A673 (cell line): ENCODE measurements around the gene CDK5RAP3.
"Not testable (repeated sequence)": the region's sequence is repeated elsewhere in the genome, so short reads cannot be mapped to it uniquely, and the experiment has no call there.

ENCODE experiments used
- EZH2 ChIP-seq: fragments of 200-600 bp; sonication (generic); IDR thresholded peaks from 2 replicates; pipeline ENCODE4 v1.6.1; 2017; ENCODE audit warnings: borderline replicate concordance, low read depth, mild to moderate bottlenecking, mixed read lengths, antibody characterized with exemption, low read length; ENCODE audit not compliant: poor library complexity, severe bottlenecking
- TF ChIP-seq, protein P1 (sequence below): fragments of 300-800, 200-600 bp; sonication (generic); conservative IDR thresholded peaks from 2 replicates; pipeline ENCODE4 v1.5.1; 2017; ENCODE audit warnings: low read depth, mild to moderate bottlenecking, antibody characterized with exemption, low read length, moderate library complexity, mixed read lengths

DNA sequence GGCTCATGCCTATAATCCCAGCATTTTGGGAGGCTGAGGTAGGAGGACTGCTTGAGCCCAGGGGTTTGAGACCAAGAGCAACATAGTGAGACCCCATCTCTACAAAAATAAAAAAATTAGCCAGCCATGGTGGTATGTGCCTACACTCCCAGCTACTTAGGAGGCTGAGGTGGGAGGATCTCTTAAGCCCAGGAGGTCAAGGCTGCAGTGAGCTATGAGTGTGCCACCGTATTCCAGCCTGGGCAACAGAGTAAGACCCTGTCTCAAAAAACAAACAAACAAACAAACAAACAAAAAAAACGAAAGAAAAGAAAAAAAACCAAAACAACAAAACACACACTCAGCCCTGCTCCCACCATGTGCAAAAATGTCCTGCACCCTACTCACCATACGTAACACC, 35.4 kb upstream of the CDK5RAP3 start:
- TF ChIP-seq, protein P1, sequence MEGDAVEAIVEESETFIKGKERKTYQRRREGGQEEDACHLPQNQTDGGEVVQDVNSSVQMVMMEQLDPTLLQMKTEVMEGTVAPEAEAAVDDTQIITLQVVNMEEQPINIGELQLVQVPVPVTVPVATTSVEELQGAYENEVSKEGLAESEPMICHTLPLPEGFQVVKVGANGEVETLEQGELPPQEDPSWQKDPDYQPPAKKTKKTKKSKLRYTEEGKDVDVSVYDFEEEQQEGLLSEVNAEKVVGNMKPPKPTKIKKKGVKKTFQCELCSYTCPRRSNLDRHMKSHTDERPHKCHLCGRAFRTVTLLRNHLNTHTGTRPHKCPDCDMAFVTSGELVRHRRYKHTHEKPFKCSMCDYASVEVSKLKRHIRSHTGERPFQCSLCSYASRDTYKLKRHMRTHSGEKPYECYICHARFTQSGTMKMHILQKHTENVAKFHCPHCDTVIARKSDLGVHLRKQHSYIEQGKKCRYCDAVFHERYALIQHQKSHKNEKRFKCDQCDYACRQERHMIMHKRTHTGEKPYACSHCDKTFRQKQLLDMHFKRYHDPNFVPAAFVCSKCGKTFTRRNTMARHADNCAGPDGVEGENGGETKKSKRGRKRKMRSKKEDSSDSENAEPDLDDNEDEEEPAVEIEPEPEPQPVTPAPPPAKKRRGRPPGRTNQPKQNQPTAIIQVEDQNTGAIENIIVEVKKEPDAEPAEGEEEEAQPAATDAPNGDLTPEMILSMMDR = not testable (repeated sequence)
- not testable (repeated sequence) for TF ChIP-seq EZH2
